Measurements from ENCODE around the gene RAB3GAP2. TPM values are rescaled to one million over a fixed set of nuclear protein-coding genes. Genes with fewer than 3 reads are reported as not detected.
"Not testable (repeated sequence)": the region's sequence is repeated elsewhere in the genome, so short reads cannot be mapped to it uniquely, and the experiment has no call there.

Gene RAB3GAP2
- total RNA-seq, 5 donors from 2014 or later (not counting 1 experiment from before 2014, with no cell fraction given), result 42.1 to 55.1 (median 46.7) TPM

DNA sequence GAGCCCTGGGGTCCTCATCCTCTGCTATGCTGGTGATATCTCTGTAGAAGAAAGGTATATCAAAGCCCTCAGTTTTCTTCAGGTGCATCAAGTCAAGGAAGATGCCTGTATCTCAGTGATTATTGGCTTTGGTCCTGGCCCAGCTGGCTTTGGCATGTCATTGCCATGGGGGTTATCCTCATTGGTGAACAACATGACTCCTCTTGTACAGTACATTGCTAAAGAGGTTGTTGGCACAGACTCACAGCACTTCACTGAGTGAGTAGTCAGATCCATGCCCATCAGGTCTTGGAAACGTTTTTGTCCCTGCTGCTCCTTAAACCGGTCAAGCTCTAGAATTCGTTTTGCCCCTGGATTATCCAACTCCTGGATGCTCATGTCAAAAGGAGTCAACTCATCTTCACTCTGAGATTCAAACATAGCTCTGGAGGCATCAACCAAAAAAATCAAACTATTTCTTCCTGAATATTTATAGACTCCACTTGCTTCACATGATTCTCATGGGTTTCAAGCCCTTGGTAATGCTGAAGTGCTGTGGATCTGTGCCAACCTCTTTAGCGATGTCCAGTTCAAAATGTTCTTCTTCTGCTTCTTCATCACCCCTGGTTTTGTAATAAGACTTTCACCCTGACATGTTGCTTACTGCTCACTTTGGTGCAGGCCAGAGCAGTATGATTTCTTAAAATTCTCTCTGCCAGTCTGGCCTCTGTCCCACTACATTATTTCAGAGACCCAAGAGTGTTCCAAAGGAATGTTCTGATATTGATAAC, 43.0 kb upstream of the RAB3GAP2 start:
- CTCF ChIA-PET, result no interaction called here
- H3K27ac Mint-ChIP-seq, result no peak overlapping the region

DNA sequence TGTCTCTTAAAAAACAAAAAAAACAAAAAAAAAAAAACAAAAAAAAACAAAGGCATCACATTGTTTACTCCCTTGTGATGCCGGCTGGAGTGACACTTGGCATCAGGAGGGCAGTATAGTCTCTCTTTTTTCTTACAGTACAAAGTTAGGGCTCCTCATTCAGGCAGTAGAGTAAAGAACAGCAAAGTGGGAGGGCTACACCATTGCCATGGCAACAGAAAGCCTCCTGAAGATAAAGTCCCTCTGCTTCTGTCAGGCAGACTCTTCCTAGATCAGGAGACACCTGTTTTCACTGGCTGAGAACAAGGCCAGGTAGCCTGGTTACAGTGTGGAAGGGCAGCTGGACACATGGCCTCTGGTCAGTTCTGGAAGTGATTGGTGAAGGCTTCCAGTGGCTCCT, 41.3 kb upstream of the RAB3GAP2 start:
- Mint-ChIP-seq H3K4me3 (no peak overlapping the region), H3K4me1 (no peaks in the 10 kb centered on the region), H3K9me3 (no peaks in the 10 kb centered on the region), H3K27ac (no peak overlapping the region), H3K27me3 (peaks cover 0 to 6% of the 10 kb centered on the region in 2 donors), H3K36me3 (no peaks in the 10 kb centered on the region)
- DNase-seq (no peak), ATAC-seq (replicated peaks in 1 of 4) (no peak)
- Histone ChIP-seq H3K4me1 (ENCODE audit: control insufficient read depth in 1 of 2, extremely low read depth in 1 of 2, insufficient read depth in 2 of 2, low read length in 2 of 2) (no peaks in the 10 kb centered on the region), H3K9me3 (no peaks in the 10 kb centered on the region), H3K4me3 (ENCODE audit: control insufficient read depth in 1 of 2, extremely low read depth in 1 of 2, low read length in 1 of 2) (no peak overlapping the region), H3K27me3 (replicated peaks in 1 of 2; ENCODE audit: control insufficient read depth in 2 of 2, extremely low read depth in 1 of 2, insufficient read depth in 2 of 2, low read length in 1 of 2) (no peaks in the 10 kb centered on the region), H3K36me3 (ENCODE audit: control insufficient read depth in 2 of 2, extremely low read depth in 1 of 2, insufficient read depth in 1 of 2, low read length in 1 of 2) (no peaks in the 10 kb centered on the region), H3K27ac (ENCODE audit: low read length) (no peak overlapping the region)
- no CpG with 5 or more reads among the region's 1 CpG for WGBS (ENCODE audit: insufficient coverage)
- POLR2A ChIA-PET, result no interaction called here
- CTCF ChIA-PET, result interaction anchor here in 1 of 2 donors (1.0 kb wide), 1 partner anchor 11 kb away, joined by 3 read pairs; no protein-coding TSS in a partner anchor

More for the DNA sequence above, 43.0 kb upstream of the RAB3GAP2 start:
- Histone ChIP-seq H3K4me1 (ENCODE audit: control insufficient read depth in 1 of 2, extremely low read depth in 1 of 2, insufficient read depth in 2 of 2, low read length in 2 of 2) (no peaks in the 10 kb centered on the region), H3K9me3 (no peaks in the 10 kb centered on the region), H3K27ac (ENCODE audit: low read length) (no peak overlapping the region), H3K36me3 (ENCODE audit: control insufficient read depth in 2 of 2, extremely low read depth in 1 of 2, insufficient read depth in 1 of 2, low read length in 1 of 2) (no peaks in the 10 kb centered on the region), H3K27me3 (replicated peaks in 1 of 2; ENCODE audit: control insufficient read depth in 2 of 2, extremely low read depth in 1 of 2, insufficient read depth in 2 of 2, low read length in 1 of 2) (peaks cover 0 to 3% of the 10 kb centered on the region in 2 experiments), H3K4me3 (ENCODE audit: control insufficient read depth in 1 of 2, extremely low read depth in 1 of 2, low read length in 1 of 2) (no peak overlapping the region)
- Mint-ChIP-seq H3K27me3 (peaks cover 1 to 6% of the 10 kb centered on the region in 2 donors), H3K9me3 (no peaks in the 10 kb centered on the region), H3K4me1 (no peaks in the 10 kb centered on the region), H3K4me3 (no peak overlapping the region), H3K36me3 (no peaks in the 10 kb centered on the region)
- POLR2A ChIA-PET, result no interaction called here
- ATAC-seq (replicated peaks in 1 of 4) (no peak), DNase-seq (no peak)
- 55% methylated on average over 3 of the region's 4 CpGs for WGBS (ENCODE audit: insufficient coverage)

DNA sequence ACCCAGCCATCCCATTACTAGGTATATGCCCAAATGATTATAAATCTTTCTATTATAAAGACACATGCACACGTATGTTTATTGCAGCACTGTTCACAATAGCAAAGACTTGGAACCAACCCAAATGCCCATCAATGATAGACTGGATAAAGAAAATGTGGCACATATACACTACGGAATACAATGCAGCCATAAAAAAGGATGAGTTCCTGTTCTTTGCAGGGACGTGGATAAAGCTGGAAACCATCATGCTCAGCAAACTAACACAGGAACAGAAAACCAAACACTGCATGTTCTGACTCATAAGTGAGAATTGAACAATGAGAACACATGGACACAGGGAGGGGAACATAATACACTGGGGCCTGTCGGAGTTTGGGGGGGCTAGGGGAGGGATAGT, 37.9 kb upstream of the RAB3GAP2 start:
- WGBS (ENCODE audit: insufficient coverage), result no CpG with 5 or more reads among the region's 4 CpGs
- H3K36me3 ChIP-seq (ENCODE audit: control insufficient read depth in 2 of 2, extremely low read depth in 1 of 2, insufficient read depth in 1 of 2, low read length in 1 of 2); H3K4me1 ChIP-seq (ENCODE audit: control insufficient read depth in 1 of 2, extremely low read depth in 1 of 2, insufficient read depth in 2 of 2, low read length in 2 of 2); ATAC-seq (replicated peaks in 1 of 4); H3K9me3 ChIP-seq; H3K4me3 ChIP-seq (ENCODE audit: control insufficient read depth in 1 of 2, extremely low read depth in 1 of 2, low read length in 1 of 2); H3K9me3 Mint-ChIP-seq; H3K27ac ChIP-seq (ENCODE audit: low read length); H3K27ac Mint-ChIP-seq; H3K27me3 ChIP-seq (replicated peaks in 1 of 2; ENCODE audit: control insufficient read depth in 2 of 2, extremely low read depth in 1 of 2, insufficient read depth in 2 of 2, low read length in 1 of 2); CTCF ChIA-PET; H3K36me3 Mint-ChIP-seq; H3K4me1 Mint-ChIP-seq; POLR2A ChIA-PET; H3K4me3 Mint-ChIP-seq; DNase-seq: not testable (repeated sequence)
- peaks cover 0 to 18% of the 10 kb centered on the region in 2 donors for H3K27me3 Mint-ChIP-seq

DNA sequence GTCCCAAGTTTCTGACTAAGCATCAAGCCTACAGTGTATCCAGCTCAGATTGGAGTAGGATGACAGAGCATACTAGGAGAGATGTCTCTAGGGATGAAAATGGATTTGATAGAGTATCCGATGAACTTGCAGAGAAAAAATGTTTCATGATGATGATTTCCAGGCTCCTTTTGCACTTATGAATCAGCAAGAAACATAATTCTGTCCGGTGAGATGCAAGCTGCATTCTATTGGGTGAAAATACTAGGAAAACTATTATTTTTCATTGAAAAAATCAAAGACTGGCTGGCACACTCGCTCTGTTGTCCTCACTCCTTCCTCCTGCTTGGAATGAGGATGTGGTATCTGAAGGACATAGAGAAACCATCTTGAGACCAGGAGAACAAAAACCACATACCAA, 35.4 kb upstream of the RAB3GAP2 start:
- no peak for DNase-seq
- Mint-ChIP-seq H3K4me3 (no peak overlapping the region), H3K36me3 (no peaks in the 10 kb centered on the region), H3K9me3 (peaks cover 0 to 6% (median 0%) of the 10 kb centered on the region in 3 donors), H3K4me1 (no peaks in the 10 kb centered on the region), H3K27ac (no peak overlapping the region), H3K27me3 (peaks cover 10 to 27% of the 10 kb centered on the region in 2 donors)
- WGBS (ENCODE audit: insufficient coverage), result 80% methylated on average over 1 of the region's 3 CpGs
- no peaks in the 10 kb centered on the region for H3K4me1 ChIP-seq (ENCODE audit: control insufficient read depth in 1 of 2, extremely low read depth in 1 of 2, insufficient read depth in 2 of 2, low read length in 2 of 2)
- no peaks in the 10 kb centered on the region for H3K9me3 ChIP-seq
- no peak overlapping the region for H3K27ac ChIP-seq (ENCODE audit: low read length)
- H3K36me3 ChIP-seq (ENCODE audit: control insufficient read depth in 2 of 2, extremely low read depth in 1 of 2, insufficient read depth in 1 of 2, low read length in 1 of 2), result no peaks in the 10 kb centered on the region
- H3K4me3 ChIP-seq (ENCODE audit: control insufficient read depth in 1 of 2, extremely low read depth in 1 of 2, low read length in 1 of 2), result no peak overlapping the region
- H3K27me3 ChIP-seq (replicated peaks in 1 of 2; ENCODE audit: control insufficient read depth in 2 of 2, extremely low read depth in 1 of 2, insufficient read depth in 2 of 2, low read length in 1 of 2), result no peaks in the 10 kb centered on the region
- ATAC-seq (replicated peaks in 1 of 4), result no peak
- CTCF ChIA-PET, result no interaction called here
- POLR2A ChIA-PET, result no interaction called here

DNA sequence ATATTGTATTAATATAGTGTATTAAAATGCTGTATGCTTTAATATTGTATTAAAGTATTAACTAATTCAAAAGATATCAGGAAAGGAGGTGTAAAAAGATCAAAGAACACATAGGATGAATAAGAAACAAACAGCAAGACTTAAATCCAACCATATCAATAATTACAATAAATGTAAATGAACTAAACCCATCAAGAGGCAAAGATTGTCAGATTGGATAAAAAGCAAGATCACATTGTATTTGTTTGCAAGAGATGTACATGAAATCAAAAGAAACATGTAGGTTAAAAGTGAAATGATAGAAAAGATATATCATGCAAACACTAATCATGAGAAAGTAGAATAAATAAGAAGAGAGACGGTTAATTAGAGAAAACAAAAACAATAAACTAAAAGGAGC, 34.1 kb upstream of the RAB3GAP2 start:
- POLR2A ChIA-PET, result no interaction called here

DNA sequence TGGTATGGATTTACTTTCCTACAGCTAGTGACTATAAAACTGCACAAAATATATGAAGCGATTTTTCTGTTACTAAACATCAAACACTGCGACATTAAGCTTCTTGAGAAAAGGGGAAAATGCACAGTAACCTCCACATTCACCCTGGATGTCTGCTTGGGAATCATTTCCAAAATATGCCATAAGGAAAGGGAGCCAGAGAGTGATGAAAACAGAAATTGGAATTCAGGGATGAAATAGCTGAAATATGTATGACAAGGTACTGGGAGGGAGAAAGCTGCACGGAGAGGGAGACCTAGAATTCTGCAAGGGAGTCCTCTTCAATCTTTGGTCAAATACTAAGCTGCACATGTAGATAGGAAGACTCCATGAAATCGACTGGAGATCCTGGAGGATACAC, 31.6 kb upstream of the RAB3GAP2 start:
- H3K4me3 ChIP-seq (ENCODE audit: control insufficient read depth in 1 of 2, extremely low read depth in 1 of 2, low read length in 1 of 2), result no peak overlapping the region
- Mint-ChIP-seq H3K9me3 (peaks cover 0 to 6% (median 0%) of the 10 kb centered on the region in 3 donors), H3K4me3 (no peak overlapping the region), H3K36me3 (no peaks in the 10 kb centered on the region), H3K27me3 (peaks cover 10 to 30% of the 10 kb centered on the region in 2 donors), H3K27ac (no peak overlapping the region), H3K4me1 (no peaks in the 10 kb centered on the region)
- ATAC-seq (replicated peaks in 1 of 4) (no peak), DNase-seq (no peak)
- no CpG with 5 or more reads among the region's 4 CpGs for WGBS (ENCODE audit: insufficient coverage)
- H3K27me3 ChIP-seq (replicated peaks in 1 of 2; ENCODE audit: control insufficient read depth in 2 of 2, extremely low read depth in 1 of 2, insufficient read depth in 2 of 2, low read length in 1 of 2), result no peaks in the 10 kb centered on the region
- CTCF ChIA-PET, result no interaction called here
- POLR2A ChIA-PET, result no interaction called here
- H3K9me3 ChIP-seq, result no peaks in the 10 kb centered on the region
- no peaks in the 10 kb centered on the region for H3K4me1 ChIP-seq (ENCODE audit: control insufficient read depth in 1 of 2, extremely low read depth in 1 of 2, insufficient read depth in 2 of 2, low read length in 2 of 2)
- no peak overlapping the region for H3K27ac ChIP-seq (ENCODE audit: low read length)
- H3K36me3 ChIP-seq (ENCODE audit: control insufficient read depth in 2 of 2, extremely low read depth in 1 of 2, insufficient read depth in 1 of 2, low read length in 1 of 2), result no peaks in the 10 kb centered on the region

More for the DNA sequence above, 34.1 kb upstream of the RAB3GAP2 start:
- Histone ChIP-seq H3K27ac (ENCODE audit: low read length) (no peak overlapping the region), H3K4me3 (ENCODE audit: control insufficient read depth in 1 of 2, extremely low read depth in 1 of 2, low read length in 1 of 2) (no peak overlapping the region), H3K36me3 (ENCODE audit: control insufficient read depth in 2 of 2, extremely low read depth in 1 of 2, insufficient read depth in 1 of 2, low read length in 1 of 2) (no peaks in the 10 kb centered on the region), H3K27me3 (replicated peaks in 1 of 2; ENCODE audit: control insufficient read depth in 2 of 2, extremely low read depth in 1 of 2, insufficient read depth in 2 of 2, low read length in 1 of 2) (no peaks in the 10 kb centered on the region), H3K4me1 (ENCODE audit: control insufficient read depth in 1 of 2, extremely low read depth in 1 of 2, insufficient read depth in 2 of 2, low read length in 2 of 2) (no peaks in the 10 kb centered on the region), H3K9me3 (no peaks in the 10 kb centered on the region)
- no peak overlapping the region for H3K27ac Mint-ChIP-seq
- H3K27me3 Mint-ChIP-seq, result peaks cover 10 to 30% of the 10 kb centered on the region in 2 donors
- no peak for ATAC-seq (replicated peaks in 1 of 4)
- H3K4me3 Mint-ChIP-seq, result no peak overlapping the region
- H3K36me3 Mint-ChIP-seq, result no peaks in the 10 kb centered on the region
- WGBS (ENCODE audit: insufficient coverage), result no CpG with 5 or more reads among the region's 1 CpG
- DNase-seq, result no peak
- H3K9me3 Mint-ChIP-seq, result peaks cover 0 to 6% (median 0%) of the 10 kb centered on the region in 3 donors
- no peaks in the 10 kb centered on the region for H3K4me1 Mint-ChIP-seq
- CTCF ChIA-PET, result no interaction called here

Measured in T-cell (primary cell).